GM11168 (cell line): ENCODE results near the gene ATP5IF1.

Experiments used
- in situ Hi-C: fragments of 300-500 bp; cut with MboI; formaldehyde crosslinking; loops from one replicate; pipeline ENCODE4 v1.12.0; 2022; ENCODE audit warnings: low sequenced_read_pairs; ENCODE audit not compliant: unreplicated experiment

ATP5IF1 gene

DNA sequence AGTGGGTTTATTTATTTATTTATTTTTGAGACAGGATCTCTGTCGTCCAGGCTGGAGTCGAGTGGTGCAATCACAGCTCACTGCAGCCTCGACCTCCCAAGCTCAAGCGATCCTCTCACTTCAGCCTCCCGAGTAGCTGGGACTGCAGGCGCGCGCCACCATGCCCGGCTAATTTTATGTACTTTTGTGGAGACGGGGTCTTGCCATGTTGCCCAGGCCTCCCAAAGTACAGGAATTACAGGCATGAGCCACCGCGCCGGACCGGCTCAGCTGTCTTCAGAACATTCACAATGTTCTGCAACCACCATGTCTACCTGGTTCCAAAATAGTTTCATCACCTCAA lies 2.7 kb upstream of the ATP5IF1 start:
- in situ Hi-C loops: no loop called here

- in situ Hi-C loops: no loop called here
These were observed 865 bp downstream of the ATP5IF1 start for GRCh38 chr1:28236656-28237322.

GRCh38 chr1:28239004-28239403 lies 3.1 kb downstream of the ATP5IF1 start:
- in situ Hi-C loops: no loop called here

- in situ Hi-C loops: no loop called here
These were observed 4.1 kb downstream of the ATP5IF1 start for GRCh38 chr1:28240024-28240423.

GRCh38 chr1:28241638-28242241 lies 5.8 kb downstream of the ATP5IF1 start:
- in situ Hi-C loops: no loop called here

GRCh38 chr1:28243685-28244311 lies 7.9 kb downstream of the ATP5IF1 start:
- in situ Hi-C loops: no loop called here

DNA sequence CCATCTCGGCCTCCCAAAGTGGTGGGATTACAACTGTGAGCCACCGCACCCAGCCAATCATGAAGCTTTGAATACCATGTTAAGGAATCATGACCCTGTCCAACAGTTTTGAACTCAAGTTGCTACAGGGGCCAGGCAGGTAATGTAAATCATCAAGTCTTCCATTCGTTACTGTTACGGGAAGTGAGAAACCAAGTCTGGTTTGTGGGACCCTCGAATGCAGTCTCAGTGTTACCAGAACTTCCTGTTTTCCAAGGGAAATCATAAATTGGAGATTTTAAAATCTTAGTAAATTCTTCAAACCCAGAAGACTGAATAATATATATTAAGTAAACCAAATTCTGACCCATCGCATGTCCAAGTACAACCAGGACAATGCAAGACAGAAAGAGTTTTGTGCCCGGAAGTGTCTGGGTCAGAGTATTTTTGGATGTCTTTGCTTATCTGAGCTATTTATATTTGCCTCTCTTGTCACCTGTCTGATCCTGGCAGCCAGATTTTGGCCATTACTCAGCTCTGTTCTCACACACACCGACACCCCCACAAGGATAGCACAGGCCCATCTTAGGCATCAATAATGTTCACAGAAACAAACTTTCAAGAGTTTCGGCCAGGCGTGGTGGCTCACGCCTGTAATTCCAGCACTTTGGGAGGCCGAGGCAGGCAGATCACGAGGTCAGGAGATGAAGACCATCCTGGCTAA lies 8.8 kb downstream of the ATP5IF1 start:
- in situ Hi-C loops: no loop called here

GRCh38 chr1:28246427-28246832 lies 10.5 kb downstream of the ATP5IF1 start:
- in situ Hi-C loops: no loop called here

- in situ Hi-C loops: no loop called here
These were observed 11.8 kb downstream of the ATP5IF1 start for GRCh38 chr1:28247612-28248272.

DNA sequence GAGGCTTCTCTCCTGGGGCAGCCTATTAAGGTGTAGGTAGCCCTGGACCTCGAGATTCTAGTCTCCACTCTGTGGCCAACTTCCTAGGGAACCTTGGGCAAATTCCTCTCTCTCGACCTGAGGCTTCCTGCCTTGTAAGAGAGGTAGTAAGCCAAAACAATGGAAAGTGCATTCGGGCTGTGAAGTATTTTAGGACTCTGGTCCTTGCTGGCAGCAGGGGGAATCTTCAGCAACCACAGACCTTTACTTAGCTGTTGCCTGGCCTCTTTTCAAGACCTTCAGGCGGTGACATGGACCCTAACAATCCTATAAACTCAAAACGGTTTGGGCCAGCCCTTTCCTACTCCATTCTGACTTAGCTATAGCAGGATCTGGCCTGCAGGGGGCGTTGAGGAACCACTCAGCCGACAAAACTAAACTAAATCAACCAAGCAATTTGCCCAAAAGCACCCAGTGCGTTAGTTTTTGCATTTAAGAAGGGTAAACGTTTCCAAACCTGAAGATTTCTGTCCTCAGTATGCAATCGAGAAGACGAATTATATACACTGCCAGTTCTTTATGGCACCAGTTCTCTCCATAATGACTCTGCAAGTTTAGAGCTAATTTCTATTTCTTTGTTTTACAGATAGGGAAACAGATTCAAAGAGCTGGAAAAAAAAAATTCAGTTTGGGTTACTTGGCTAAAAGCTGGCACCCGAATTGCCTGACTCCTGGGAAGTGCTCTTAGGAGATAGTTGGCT lies 12.5 kb downstream of the ATP5IF1 start:
- in situ Hi-C loops: no loop called here

GRCh38 chr1:28249013-28249865 lies 13.3 kb downstream of the ATP5IF1 start:
- in situ Hi-C loops: no loop called here

DNA sequence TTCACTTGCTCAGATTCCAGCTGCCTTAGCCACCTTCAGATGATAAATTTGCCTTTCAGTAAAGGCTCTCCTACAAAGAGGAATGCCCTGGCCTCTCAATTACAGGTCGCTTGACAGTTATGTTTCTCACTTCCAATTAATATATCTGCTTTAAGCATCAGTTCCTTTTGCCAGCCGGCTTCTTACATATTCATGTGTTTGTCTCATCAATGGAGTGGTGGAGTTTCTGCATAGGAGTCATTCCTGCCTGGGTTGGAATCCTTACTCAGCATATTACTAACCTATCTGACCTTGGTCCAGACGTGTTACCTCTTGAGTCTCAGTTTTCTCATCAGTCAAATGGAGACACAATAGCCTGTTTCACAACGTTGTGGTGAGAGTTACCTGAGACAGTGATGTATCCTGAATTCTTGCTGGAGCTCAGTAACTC lies 14.0 kb downstream of the ATP5IF1 start:
- in situ Hi-C loops: no loop called here

DNA sequence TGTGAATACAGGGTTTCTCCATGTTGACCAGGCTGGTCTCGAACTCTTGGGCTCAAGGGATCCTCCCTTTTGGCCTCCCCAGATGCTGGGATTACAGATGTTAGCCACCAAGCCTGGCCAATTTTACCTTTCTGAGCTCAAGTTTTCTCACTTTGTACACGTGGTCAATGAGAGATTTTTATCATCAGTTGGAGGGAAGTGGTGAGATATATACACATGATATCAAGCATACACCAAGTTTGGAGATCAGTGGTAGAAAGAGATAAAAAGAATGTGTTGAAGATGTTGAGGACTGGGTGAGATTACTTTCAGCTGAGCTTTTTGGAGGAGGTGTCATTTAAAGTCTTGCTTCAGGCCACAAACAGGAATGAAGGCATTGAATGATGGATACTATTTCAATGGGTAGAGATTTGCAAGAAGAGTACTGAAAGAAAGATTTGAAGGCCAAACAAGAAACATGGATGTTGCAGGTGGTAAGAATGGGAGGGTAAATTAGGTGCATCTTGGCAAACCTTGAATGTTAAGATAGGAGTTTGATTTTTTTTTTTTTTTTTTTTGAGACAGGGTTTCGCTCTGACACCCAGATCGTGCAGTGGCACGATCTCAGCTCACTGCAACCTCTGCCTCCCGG lies 20.4 kb downstream of the ATP5IF1 start:
- in situ Hi-C loops: no loop called here

DNA sequence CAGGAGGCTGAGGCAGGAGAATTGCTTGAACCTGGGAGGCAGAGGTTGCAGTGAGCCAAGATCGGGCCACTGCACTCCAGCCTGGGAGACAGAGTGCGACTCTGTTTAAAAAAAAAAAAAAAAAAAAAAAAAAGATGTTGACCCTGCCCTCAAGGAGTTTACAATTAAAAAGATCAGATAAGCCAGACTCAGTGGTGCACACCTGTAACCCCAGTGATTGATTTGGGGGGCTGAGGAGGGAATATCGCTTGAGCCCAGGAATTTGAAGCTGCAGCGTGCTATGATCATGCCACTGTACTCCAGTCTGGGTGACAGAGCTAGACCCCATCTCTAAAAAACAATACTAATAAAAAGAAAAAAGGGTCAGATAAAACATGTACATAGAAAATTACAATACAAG lies 21.8 kb downstream of the ATP5IF1 start:
- in situ Hi-C loops: no loop called here

GRCh38 chr1:28258628-28259251 lies 22.8 kb downstream of the ATP5IF1 start:
- in situ Hi-C loops: no loop called here

DNA sequence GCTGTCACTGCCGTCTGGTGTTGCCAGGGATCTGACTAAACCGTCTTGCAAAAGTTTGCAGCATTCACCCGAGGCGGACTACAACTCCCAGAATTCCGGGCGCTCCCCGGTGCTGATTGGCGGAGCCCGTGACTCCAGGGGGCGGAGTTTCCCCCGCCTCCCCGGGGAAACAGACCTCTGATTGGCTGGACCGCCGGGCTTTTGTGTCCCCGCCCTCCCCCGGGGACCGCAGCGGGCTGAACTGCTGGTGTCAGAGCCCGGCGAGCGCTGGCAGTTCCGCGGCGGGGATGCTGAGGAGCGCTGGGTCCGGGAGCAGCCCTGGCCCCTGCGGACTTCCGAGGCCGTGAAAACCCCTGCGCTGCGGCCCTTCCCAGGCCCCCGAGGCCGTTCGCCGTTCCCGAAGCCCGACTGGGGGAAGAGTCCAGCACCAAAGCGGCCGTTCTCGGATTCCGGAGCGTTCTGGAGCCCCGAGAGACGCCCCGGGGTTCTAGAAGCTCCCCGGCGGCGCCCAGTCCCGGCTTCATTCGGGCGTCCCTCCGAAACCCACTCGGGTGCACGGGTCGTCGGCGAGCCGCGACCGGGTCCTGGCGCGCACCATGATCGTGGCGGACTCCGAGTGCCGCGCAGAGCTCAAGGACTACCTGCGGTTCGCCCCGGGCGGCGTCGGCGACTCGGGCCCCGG lies 23.5 kb downstream of the ATP5IF1 start, which contains the start of gene SESN2:
Gene SESN2 (plus strand): TSS at position 267 of the 682 bp plus-strand sequence. CDS start 330 bp downstream, at position 597.
- in situ Hi-C loops: no loop called here

DNA sequence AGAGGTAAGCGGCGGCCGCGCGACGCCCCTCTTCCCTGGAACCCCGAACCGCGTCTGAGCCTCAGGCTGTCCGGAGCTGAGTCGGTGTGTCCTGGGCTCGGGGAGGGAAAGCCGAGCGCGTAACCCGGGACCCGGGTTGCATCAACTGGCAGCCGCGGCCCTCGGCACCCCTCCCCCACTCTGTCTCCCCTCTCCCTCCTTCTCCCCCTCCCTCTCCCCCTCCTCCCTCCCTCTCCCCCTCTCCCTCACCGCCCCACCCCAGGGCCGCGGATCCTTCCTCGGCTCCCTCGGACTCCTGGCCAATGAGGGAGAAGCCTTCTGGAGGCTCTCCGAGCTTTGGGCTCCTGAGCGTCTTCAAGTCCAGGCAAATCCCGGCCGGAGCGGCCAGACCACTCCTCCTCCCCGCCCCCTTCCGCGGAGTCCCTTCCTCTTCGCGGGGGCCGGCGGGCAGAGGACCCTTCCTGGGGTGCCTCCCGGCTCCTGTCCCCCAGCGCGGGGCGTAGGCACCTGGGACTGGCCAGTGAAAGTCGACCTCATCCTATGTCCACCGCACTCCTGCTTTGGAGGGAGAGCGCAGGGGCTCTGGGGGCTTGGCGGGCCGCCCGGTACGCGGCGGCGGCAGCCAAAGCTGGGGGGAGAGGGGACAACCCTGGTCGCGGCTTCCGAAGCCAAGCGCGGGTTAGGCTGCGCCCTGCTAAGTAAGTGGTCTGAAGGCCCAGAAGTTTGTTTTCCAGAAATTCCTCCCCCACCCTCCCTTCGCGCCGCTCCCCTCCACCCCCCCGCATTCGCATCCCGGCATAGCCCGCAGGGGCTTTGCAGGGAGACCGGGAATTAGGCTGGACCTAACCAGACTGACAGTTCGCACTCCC lies 24.2 kb downstream of the ATP5IF1 start:
- in situ Hi-C loops: no loop called here
